AG09319 (cell line): ENCODE data around the gene OSM.

Source experiments
- DNase-seq: peaks from one replicate; pipeline ENCODE4 v3.0.0-alpha.2; 2010; ENCODE audit warnings: low read depth; ENCODE audit errors: extremely low read depth
- TF ChIP-seq, protein P1 (sequence below): IDR thresholded peaks from 2 replicates; pipeline ENCODE4 v1.5.1; 2011; ENCODE audit warnings: low read depth, mild to moderate bottlenecking, inconsistent platforms, low read length, moderate library complexity

OSM gene

DNA sequence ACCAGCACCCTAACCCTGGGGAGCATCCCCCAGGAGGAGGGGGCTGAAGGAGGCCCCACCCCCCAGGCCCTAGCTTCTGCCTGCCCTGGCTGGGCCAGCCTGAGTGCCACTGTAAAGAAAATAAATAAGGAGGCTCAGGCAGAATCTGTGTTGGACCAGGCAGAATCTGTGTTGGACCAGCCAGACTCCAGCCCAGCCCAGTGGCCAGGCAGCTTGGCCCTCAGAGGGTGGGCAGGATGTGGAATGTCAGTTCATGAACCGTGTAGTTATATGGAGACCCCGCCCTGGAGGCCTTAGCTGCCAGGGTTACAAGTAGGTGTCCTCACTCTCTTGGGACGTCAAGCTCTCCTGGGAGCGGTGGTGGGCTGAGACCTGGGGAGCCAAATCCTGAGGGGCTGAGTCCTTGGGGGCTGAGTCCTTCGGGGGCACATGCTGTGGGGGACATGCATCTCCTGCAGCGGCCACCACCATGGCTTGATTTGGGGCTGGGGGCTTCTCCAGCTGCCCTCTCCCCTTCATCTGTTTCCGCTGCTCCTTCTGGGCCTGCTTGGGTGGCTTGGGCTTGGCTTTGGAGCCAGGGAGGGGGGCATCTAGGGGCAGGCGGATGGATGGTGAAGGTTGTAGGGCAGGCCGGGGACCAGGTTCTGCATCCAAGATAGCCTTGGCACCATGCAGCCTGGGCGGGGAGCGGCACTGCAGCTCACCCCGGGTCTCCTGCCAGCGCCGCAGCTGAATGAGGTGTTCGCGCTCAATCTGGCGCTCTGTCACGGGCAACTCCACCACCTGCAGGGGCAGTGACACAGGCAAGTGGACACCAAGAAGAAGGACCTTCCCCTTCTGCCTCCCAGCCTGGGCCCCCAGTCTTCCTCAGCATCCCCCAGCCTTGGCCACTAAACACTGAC lies 25.7 kb upstream of the OSM start:
- TF ChIP-seq, protein P1, sequence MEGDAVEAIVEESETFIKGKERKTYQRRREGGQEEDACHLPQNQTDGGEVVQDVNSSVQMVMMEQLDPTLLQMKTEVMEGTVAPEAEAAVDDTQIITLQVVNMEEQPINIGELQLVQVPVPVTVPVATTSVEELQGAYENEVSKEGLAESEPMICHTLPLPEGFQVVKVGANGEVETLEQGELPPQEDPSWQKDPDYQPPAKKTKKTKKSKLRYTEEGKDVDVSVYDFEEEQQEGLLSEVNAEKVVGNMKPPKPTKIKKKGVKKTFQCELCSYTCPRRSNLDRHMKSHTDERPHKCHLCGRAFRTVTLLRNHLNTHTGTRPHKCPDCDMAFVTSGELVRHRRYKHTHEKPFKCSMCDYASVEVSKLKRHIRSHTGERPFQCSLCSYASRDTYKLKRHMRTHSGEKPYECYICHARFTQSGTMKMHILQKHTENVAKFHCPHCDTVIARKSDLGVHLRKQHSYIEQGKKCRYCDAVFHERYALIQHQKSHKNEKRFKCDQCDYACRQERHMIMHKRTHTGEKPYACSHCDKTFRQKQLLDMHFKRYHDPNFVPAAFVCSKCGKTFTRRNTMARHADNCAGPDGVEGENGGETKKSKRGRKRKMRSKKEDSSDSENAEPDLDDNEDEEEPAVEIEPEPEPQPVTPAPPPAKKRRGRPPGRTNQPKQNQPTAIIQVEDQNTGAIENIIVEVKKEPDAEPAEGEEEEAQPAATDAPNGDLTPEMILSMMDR, result no peak
- no peak for DNase-seq

DNA sequence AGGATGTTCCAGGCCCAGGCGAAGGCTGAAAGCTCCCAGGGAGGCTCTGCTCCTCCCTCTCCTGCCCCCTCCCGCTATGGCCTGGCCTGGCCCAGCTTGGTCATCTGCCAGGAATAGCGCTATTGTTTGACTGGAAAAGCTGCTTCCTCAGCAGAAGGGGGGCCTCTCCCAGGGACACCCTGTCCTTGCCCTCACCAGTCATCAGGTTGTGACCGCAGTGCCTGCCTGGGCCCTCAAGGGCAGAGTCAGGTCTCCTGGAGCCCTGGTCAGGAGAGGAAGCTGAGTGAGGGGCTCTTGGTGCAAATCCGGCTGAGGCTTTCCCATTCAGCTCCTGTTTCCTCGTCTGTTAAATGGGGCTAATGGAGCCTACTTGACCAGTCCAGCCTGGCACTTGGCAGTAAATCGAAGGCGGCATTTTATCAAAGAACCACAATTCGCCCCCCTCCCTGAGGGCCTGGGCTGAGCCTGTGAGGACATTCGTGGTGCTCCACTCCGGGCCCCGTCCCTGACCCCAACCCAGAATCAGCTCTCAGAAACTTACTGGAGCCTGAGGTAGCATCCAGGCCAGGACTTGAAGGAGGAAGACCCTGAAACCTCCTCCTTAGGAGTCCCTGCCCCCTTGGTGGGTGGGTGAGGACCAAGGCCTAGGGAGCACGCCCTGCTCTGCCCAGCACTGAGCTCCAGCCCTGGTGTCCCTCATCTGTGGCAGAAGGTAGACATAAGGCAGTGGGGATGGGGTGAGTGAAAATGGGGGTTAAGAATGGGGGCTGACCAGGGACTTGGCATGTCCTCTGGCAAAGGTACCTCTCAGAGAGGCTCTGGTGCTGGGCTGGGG lies 24.6 kb upstream of the OSM start:
- DNase-seq, result no peak
- TF ChIP-seq, protein P1, result no peak

DNA sequence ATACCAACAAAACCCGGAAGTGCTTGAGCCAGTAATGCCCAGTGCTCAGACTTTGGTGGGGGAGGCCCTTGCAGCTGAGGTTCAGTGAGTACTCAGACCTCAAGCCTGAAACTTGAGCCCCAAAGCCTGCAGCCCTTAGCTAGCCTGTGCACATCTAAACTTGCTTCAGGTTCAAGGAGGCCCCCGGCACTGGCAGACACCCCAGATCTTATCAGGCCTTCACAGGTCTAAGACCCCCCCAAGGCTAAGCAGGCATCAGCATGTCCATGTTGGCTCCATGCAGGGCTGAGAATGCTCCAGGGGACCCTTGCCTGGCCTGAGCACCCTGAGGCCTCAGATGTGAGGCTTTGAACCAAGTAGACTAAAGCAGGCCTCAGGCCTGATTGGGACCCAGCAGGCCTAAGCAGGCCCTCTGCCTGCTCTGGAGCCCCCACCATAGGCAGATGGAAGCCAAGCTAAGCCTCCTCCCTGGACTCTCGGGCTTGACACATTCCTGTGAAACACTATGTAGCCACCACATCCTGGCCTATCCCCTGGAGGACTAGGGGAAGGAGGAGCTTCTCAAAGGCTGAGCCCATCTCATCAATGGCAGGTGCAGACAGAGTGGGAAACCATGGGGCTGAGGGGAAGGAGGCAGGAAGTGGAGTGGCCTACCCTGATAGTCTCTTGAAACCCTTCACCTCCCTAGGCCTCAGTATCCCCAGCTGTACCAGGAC lies 23.8 kb upstream of the OSM start:
- no peak for DNase-seq
- TF ChIP-seq, protein P1, result no peak

DNA sequence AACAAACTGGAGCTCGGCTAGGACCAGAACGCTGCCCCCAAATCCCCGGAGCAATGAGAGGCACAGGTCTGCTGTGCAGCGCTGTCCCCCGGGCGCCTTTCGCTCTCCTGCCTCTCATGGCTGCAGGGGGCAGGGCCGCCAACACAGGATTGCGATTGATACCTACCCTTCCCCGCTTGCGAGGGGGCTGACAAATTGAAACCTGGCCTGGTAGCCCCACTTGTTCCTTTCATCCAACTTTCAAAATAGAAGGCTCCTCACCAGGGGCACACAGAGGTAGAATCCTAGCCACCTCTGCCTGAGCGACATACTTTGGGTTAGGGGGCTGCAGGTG lies 23.3 kb upstream of the OSM start:
- DNase-seq, result no peak
- TF ChIP-seq, protein P1, result no peak

DNA sequence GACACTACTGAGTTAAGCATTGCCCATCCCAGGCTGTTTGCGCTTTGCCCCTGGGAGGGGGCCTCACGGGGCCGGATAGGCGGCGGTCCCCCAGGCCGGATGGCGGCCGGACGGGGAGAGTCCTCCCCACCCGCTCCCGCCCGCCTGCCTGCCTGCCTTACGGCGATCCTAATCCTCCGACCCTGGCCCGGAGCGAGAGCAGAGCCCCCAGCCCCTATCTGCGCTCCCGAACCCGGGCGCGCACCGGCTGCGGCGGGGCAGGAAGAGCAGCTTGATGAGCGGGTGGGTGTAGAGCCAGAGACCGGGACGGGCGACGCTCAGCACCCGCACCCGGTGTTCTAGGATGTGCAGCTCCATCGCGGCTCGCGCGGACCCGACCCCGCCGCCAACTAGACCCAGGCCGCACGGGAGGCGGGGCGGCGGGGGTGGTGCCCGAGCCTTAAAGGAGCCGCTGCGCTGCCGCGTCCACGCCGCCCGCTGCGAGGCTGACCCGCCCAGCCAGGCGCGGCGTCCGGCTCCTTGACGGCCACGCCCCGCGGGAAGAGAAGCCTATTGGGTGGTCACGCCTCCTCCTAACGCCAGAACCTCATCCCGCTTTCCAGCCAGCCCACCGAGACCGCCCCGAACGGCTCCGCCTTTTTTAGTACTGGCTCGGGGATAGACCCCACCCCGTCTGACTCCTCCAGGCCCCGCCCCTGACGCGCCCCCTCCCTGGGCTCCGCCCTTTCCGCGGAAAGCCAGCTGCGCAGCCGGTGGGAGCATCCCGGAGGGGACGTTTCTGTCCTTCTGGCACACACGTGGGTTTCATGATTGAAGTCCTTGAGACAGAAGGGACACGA lies 22.7 kb upstream of the OSM start, which contains the start of gene CASTOR1:
Gene CASTOR1 (minus strand): TSS at position 365 of the 839 bp plus-strand sequence. CDS start 8 bp downstream, at position 357.
- peak; percentile 94 for DNase-seq
- TF ChIP-seq, protein P1, result no peak

DNA sequence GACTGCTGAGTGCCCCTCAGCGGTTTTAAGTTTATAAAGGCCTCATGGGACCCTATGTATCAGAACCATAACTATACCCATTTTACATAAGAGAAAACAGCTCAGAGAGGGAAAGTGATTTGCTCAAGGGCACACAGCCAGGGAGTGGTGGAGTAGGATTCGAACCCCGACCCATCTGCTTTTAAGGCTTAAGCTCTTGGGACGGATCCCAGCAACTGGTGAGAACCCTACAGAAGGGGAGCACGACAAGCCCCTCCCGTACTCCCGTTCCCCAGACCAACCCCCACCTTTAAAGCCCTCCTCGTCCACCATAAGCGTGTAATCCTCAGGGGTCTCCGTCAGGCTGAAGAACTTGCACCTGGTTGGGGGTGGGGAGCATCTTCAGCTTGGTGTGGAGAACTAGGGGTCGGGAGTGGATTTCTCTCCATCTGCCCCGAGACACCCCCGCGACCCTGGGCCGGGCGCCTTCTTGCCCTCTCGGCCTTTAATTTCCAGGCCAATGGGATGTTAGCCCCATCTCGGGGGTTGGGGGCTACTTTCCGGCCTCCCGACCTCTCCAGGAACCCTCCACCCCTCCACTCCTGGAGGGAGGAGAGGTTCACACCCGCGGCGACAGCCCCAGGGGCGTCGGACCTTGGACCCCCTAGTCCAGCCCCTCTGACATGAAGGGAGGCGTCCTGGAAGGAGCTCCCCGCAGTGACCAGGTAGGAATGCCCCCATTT lies 21.9 kb upstream of the OSM start:
- TF ChIP-seq, protein P1, result no peak
- DNase-seq, result no peak
